Neural progenitor cell (in vitro differentiated cells): Measurements from ENCODE around the gene PDZRN4. TPM values are rescaled to one million over a fixed set of nuclear protein-coding genes. Genes with fewer than 3 reads are reported as not detected.

Experiments used
- DNase-seq: peaks from one replicate; pipeline ENCODE4 v3.0.0-alpha.2; 2016; ENCODE audit warnings: low spot score
- H2AFZ ChIP-seq: fragments of 200-600 bp; sonication (generic); replicated peaks from 2 replicates; pipeline ENCODE4 v1.6.1; 2016; ENCODE audit warnings: antibody characterized with exemption
- H3F3A ChIP-seq: fragments of 200-600 bp; sonication (generic); 2 replicates; pipeline ENCODE4 v1.6.1; 2016; ENCODE audit warnings: antibody characterized with exemption, low read depth
- H3K27ac ChIP-seq: fragments of 200-600 bp; sonication (generic); 2 replicates; pipeline ENCODE4 v1.5.1; 2016; ENCODE audit warnings: mild to moderate bottlenecking
- H3K27me3 ChIP-seq: fragments of 200-600 bp; sonication (generic); 2 replicates; pipeline ENCODE4 v1.6.1; 2016; ENCODE audit warnings: mild to moderate bottlenecking, moderate library complexity
- H3K36me3 ChIP-seq: fragments of 200-600 bp; sonication (generic); 2 replicates; pipeline ENCODE4 v1.5.1; 2016
- H3K4me1 ChIP-seq: fragments of 200-600 bp; sonication (generic); 2 replicates; pipeline ENCODE4 v1.6.1; 2016; ENCODE audit warnings: mixed run types
- H3K4me2 ChIP-seq: fragments of 200-600 bp; sonication (generic); 2 replicates; pipeline ENCODE4 v1.6.1; 2016
- H3K4me3 ChIP-seq: fragments of 200-600 bp; sonication (generic); 2 replicates; pipeline ENCODE4 v1.5.1; 2016
- H3K79me2 ChIP-seq: fragments of 200-600 bp; sonication (generic); 2 replicates; pipeline ENCODE4 v1.6.1; 2016; ENCODE audit warnings: low read depth
- H3K9ac ChIP-seq: fragments of 200-600 bp; sonication (generic); 2 replicates; pipeline ENCODE4 v1.6.1; 2016
- H3K9me3 ChIP-seq: fragments of 200-600 bp; sonication (generic); 2 replicates; pipeline ENCODE4 v1.5.1; 2016; ENCODE audit warnings: low read depth
- H4K20me1 ChIP-seq: fragments of 200-600 bp; sonication (generic); 2 replicates; pipeline ENCODE4 v1.6.1; 2016; ENCODE audit warnings: low read depth
- H3K27ac Mint-ChIP-seq: 3 replicates; pipeline ENCODE4 v1.8.0; 2021; ENCODE audit warnings: mixed read lengths
- H3K27me3 Mint-ChIP-seq: 2 replicates; pipeline ENCODE4 v1.8.0; 2022; ENCODE audit warnings: low read depth, mild to moderate bottlenecking, inconsistent platforms, moderate library complexity, mixed read lengths; ENCODE audit not compliant: insufficient read depth
- H3K36me3 Mint-ChIP-seq: 3 replicates; pipeline ENCODE4 v1.8.0; 2021; ENCODE audit warnings: mixed read lengths
- H3K4me1 Mint-ChIP-seq: 3 replicates; pipeline ENCODE4 v1.8.0; 2021; ENCODE audit warnings: mixed read lengths
- H3K4me3 Mint-ChIP-seq: 3 replicates; pipeline ENCODE4 v1.8.0; 2021; ENCODE audit warnings: mild to moderate bottlenecking, moderate library complexity, mixed read lengths
- H3K9me3 Mint-ChIP-seq: 3 replicates; pipeline ENCODE4 v1.8.0; 2020; ENCODE audit warnings: mixed read lengths
- CTCF ChIP-seq: fragments of 200-600 bp; sonication (generic); IDR thresholded peaks from 2 replicates; pipeline ENCODE4 v1.5.1; 2017; ENCODE audit warnings: antibody characterized with exemption, mild to moderate bottlenecking
- EZH2 ChIP-seq: fragments of 200-600 bp; sonication (generic); IDR thresholded peaks from 2 replicates; pipeline ENCODE4 v1.6.1; 2017; ENCODE audit warnings: antibody characterized with exemption, mild to moderate bottlenecking, moderate library complexity
- EZH2phosphoT487 ChIP-seq: fragments of 200-600 bp; sonication (generic); IDR thresholded peaks from 2 replicates; pipeline ENCODE4 v1.6.1; 2017; ENCODE audit warnings: antibody characterized with exemption
- total RNA-seq: library from RNA; depleted of rRNA; stranded (reverse); fragments of >200 nt; gene quantifications from 2 replicates; pipeline ENCODE4 v1.2.3, GENCODE V29; 2015; ENCODE audit warnings: low replicate concordance

Gene PDZRN4
- total RNA-seq, 1 donor from 2014 or later: 0.06 TPM

- Mint-ChIP-seq H3K4me1 (peaks cover 11% of the 10 kb centered on the region), H3K4me3 (no peak overlapping the region), H3K9me3 (no peaks in the 10 kb centered on the region), H3K27ac (no peak overlapping the region), H3K36me3 (no peaks in the 10 kb centered on the region), H3K27me3 (no peaks in the 10 kb centered on the region)
- Histone ChIP-seq H3K9ac (no peak overlapping the region), H3F3A (no peaks in the 10 kb centered on the region), H4K20me1 (no peaks in the 10 kb centered on the region), H3K27me3 (no peaks in the 10 kb centered on the region), H3K9me3 (no peaks in the 10 kb centered on the region), H3K27ac (no peak overlapping the region), H3K4me2 (no peak overlapping the region), H3K4me3 (no peak overlapping the region), H3K4me1 (no peaks in the 10 kb centered on the region), H3K79me2 (no peaks in the 10 kb centered on the region), H3K36me3 (no peaks in the 10 kb centered on the region), H2AFZ (no peak overlapping the region)
- TF ChIP-seq EZH2: no peak
- peak; percentile 52 for TF ChIP-seq CTCF
- TF ChIP-seq EZH2phosphoT487: no peak
- peak; percentile 23 for DNase-seq
Observed at GRCh38 chr12:41514907-41515306, 326.8 kb downstream of the PDZRN4 start.

GRCh38 chr12:41515953-41516352 is 327.8 kb downstream of the PDZRN4 start:
- no peak overlapping the region for H3K27ac ChIP-seq
- H3K4me1 ChIP-seq: no peaks in the 10 kb centered on the region
- no peaks in the 10 kb centered on the region for H3F3A ChIP-seq
- H3K4me3 Mint-ChIP-seq: no peak overlapping the region
- no peaks in the 10 kb centered on the region for H3K36me3 Mint-ChIP-seq
- no peaks in the 10 kb centered on the region for H3K9me3 ChIP-seq
- H3K27ac Mint-ChIP-seq: no peak overlapping the region
- no peaks in the 10 kb centered on the region for H3K79me2 ChIP-seq
- no peaks in the 10 kb centered on the region for H3K9me3 Mint-ChIP-seq
- peaks cover 12% of the 10 kb centered on the region for H3K4me1 Mint-ChIP-seq
- H3K4me3 ChIP-seq: no peak overlapping the region
- H3K27me3 Mint-ChIP-seq: no peaks in the 10 kb centered on the region
- H3K36me3 ChIP-seq: no peaks in the 10 kb centered on the region
- H3K4me2 ChIP-seq: no peak overlapping the region
- H2AFZ ChIP-seq: no peak overlapping the region
- no peaks in the 10 kb centered on the region for H4K20me1 ChIP-seq
- H3K9ac ChIP-seq: no peak overlapping the region
- DNase-seq: no peak
- TF ChIP-seq CTCF (no peak), EZH2 (no peak), EZH2phosphoT487 (no peak)
- no peaks in the 10 kb centered on the region for H3K27me3 ChIP-seq

- no peaks in the 10 kb centered on the region for H3K27me3 ChIP-seq
- H3K9me3 ChIP-seq: no peaks in the 10 kb centered on the region
- no peak for DNase-seq
- H3K4me2 ChIP-seq: no peak overlapping the region
- no peaks in the 10 kb centered on the region for H4K20me1 ChIP-seq
- H3K4me1 Mint-ChIP-seq: peaks cover 15% of the 10 kb centered on the region
- TF ChIP-seq CTCF (no peak), EZH2phosphoT487 (no peak), EZH2 (no peak)
- H3K79me2 ChIP-seq: no peaks in the 10 kb centered on the region
- no peaks in the 10 kb centered on the region for H3K36me3 Mint-ChIP-seq
- H3K4me3 Mint-ChIP-seq: no peak overlapping the region
- H3K4me1 ChIP-seq: no peaks in the 10 kb centered on the region
- H2AFZ ChIP-seq: no peak overlapping the region
- H3K27ac Mint-ChIP-seq: no peak overlapping the region
- H3K9me3 Mint-ChIP-seq: no peaks in the 10 kb centered on the region
- no peaks in the 10 kb centered on the region for H3K27me3 Mint-ChIP-seq
- no peaks in the 10 kb centered on the region for H3F3A ChIP-seq
- no peaks in the 10 kb centered on the region for H3K36me3 ChIP-seq
- no peak overlapping the region for H3K4me3 ChIP-seq
- no peak overlapping the region for H3K9ac ChIP-seq
- H3K27ac ChIP-seq: no peak overlapping the region
Observed at GRCh38 chr12:41520869-41521268, 332.7 kb downstream of the PDZRN4 start.
